ENCODE data around the gene THAP6. TPM values are rescaled to one million over a fixed set of nuclear protein-coding genes. Genes with fewer than 3 reads are reported as not detected.

Gene THAP6, protein sequence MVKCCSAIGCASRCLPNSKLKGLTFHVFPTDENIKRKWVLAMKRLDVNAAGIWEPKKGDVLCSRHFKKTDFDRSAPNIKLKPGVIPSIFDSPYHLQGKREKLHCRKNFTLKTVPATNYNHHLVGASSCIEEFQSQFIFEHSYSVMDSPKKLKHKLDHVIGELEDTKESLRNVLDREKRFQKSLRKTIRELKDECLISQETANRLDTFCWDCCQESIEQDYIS
- 22.8 TPM for total RNA-seq
- long read RNA-seq, transcript THAP6-201 (5 exons, 3,549 nt), result major isoform, 17 of 32 reads
- long read RNA-seq, transcript THAP6-202 (4 exons, 3,423 nt), result minor isoform, 7 of 32 reads
- long read RNA-seq, partial matches to known transcripts, result 0 of 32 reads
- long read RNA-seq, other reads (novel, unspliced or antisense), result 6 of 32 reads

DNA sequence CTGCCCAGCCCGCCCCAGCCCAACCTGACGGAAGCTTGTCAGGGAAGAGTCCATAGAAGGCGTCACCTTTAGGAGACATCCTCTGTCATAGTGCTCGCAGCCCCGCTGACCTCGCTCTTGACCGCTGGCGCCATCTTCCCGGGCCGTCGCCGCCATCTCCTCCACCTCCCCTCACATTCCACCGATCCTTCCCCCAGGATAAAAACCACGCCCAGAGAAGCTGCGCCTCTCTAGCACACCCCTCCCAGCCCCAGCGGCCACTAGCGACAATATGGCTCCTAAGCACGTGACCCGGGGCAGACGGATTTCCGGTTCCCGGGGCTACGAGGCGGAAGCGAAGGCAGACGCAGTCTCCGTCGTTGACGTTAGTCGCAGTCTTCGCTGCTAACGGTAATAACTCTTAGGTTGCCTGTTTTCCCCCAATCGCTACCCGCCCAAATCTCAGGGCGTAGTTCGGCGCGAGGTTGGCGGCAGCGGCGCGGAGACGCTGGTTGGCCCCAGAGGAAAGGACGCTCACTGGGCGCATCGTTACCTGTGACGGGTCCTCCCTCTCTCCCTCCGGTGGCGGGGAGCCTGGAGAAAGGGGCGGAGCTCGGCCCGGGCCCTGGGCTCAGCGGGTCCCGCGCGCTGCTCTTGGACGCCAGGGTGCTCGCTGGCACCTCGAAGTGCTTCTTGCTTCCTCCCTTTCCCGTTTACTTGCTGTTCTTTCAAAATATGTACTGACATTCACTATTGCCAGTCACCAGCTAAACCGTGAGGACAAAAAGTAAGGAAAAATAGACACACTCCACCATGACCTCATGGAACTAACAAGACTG is at the start of gene THAP6, which contains the start of gene RCHY1:
Gene THAP6 (plus strand): TSS at position 343 of the 818 bp plus-strand sequence. CDS start 980 bp downstream, outside the sequence.
Gene RCHY1 (minus strand): TSS at position 273 of the 818 bp plus-strand sequence. CDS start 117 bp downstream, at position 156.
- TF ChIP-seq, protein P1, sequence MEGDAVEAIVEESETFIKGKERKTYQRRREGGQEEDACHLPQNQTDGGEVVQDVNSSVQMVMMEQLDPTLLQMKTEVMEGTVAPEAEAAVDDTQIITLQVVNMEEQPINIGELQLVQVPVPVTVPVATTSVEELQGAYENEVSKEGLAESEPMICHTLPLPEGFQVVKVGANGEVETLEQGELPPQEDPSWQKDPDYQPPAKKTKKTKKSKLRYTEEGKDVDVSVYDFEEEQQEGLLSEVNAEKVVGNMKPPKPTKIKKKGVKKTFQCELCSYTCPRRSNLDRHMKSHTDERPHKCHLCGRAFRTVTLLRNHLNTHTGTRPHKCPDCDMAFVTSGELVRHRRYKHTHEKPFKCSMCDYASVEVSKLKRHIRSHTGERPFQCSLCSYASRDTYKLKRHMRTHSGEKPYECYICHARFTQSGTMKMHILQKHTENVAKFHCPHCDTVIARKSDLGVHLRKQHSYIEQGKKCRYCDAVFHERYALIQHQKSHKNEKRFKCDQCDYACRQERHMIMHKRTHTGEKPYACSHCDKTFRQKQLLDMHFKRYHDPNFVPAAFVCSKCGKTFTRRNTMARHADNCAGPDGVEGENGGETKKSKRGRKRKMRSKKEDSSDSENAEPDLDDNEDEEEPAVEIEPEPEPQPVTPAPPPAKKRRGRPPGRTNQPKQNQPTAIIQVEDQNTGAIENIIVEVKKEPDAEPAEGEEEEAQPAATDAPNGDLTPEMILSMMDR (IDR thresholded peaks at IDR 0.05; ENCODE audit: borderline replicate concordance), result no peak
- Histone ChIP-seq H3K27me3 (ENCODE audit: low read depth) (no peaks in the 10 kb centered on the region), H3K9me3 (replicated peaks) (no peaks in the 10 kb centered on the region), H3K4me1 (peaks cover 69% of the 10 kb centered on the region), H3K4me3 (peak within 1 kb of the TSS; percentile 89), H3K27ac (replicated peaks) (peak within 1 kb of the TSS; percentile 97), H3K36me3 (peaks cover 23% of the 10 kb centered on the region)
- intact Hi-C loops (cut with micrococcal nuclease), result no loop called here
- DNase-seq, result peak; percentile 95

DNA sequence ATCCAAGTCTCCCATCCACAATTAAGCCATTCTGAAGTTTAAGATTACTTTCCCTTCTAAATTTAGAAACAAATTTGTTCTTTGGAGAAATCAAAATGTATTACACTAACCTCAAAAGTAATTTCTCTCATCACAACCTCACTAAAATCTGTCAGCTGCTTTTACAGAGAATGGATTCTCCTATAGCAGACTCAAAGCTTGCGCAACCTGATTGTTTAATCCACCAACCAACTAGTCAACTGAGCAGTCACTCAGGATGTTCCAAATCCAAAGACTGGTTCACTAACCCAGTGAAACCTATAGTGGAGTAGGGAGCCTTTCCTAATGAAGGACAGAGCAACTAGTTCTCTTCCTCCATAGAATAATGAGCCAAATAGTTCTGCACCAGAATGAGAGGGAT is 44.4 kb upstream of the THAP6 start:
- intact Hi-C loops (cut with micrococcal nuclease), result loop anchor here (5.0 to 10.0 kb wide), 2 partner anchors 55 to 538 kb away; partner anchors contain the start of gene PARM1
- H3K27me3 ChIP-seq (ENCODE audit: low read depth), result no peaks in the 10 kb centered on the region

DNA sequence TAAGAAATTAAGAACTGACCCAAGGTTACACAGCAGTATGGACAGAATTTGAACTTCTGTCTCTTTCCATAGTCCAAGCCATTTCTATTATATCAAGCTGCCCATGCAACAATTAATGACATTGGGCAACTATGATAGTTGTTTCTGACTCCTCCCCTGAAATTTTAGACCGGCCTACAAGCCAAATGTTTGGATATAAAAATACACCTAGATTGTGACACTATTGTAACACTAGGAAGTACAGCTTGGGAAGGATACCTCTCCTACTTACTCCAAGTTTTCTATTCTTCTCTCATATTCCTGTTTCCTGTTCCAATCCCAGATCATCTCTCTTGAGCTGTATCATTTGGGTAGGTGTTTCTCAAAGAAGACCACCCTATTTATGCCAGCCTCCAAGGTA is 43.5 kb upstream of the THAP6 start:
- H3K27ac ChIP-seq (replicated peaks), result no peak overlapping the region
- intact Hi-C loops (cut with micrococcal nuclease), result loop anchor here (10.0 kb wide), 1 partner anchor 54 kb away; no protein-coding TSS in a partner anchor

More for the DNA sequence above, 44.4 kb upstream of the THAP6 start:
- Histone ChIP-seq H3K4me3 (no peak overlapping the region), H3K27ac (replicated peaks) (no peak overlapping the region), H3K9me3 (replicated peaks) (no peaks in the 10 kb centered on the region), H3K4me1 (peaks cover 12% of the 10 kb centered on the region), H3K36me3 (no peaks in the 10 kb centered on the region)
- TF ChIP-seq, protein P1 (IDR thresholded peaks at IDR 0.05; ENCODE audit: borderline replicate concordance), result no peak
- no peak for DNase-seq

DNA sequence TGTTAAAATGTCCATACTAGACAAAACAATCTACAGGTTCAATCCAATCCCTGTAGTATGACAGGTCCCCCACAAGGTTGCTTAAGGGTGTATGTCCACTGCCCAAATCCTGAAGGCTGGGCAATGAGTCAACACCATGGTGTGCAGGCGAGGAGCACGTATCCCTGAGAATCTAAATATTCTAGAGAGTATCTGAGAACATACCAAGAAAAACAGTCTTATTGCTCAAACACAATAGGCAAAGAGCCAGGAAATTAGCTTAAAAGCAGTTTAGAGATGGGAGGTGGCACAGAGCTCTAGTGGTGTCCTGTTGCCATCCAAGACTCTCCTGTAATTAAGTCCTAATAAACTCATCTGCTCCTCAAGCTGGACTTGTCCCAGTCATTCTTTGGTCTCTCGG is 37.1 kb upstream of the THAP6 start:
- Histone ChIP-seq H3K9me3 (replicated peaks) (peaks cover 6% of the 10 kb centered on the region), H3K36me3 (peaks cover 64% of the 10 kb centered on the region), H3K4me3 (no peak overlapping the region), H3K27ac (replicated peaks) (no peak overlapping the region), H3K27me3 (ENCODE audit: low read depth) (no peaks in the 10 kb centered on the region), H3K4me1 (peaks cover 3% of the 10 kb centered on the region)
- TF ChIP-seq, protein P1 (IDR thresholded peaks at IDR 0.05; ENCODE audit: borderline replicate concordance), result no peak
- DNase-seq, result no peak
- intact Hi-C loops (cut with micrococcal nuclease), result loop anchor here (10.0 kb wide), 1 partner anchor 48 kb away; no protein-coding TSS in a partner anchor

More for the DNA sequence above, 43.5 kb upstream of the THAP6 start:
- no peak for DNase-seq
- TF ChIP-seq, protein P1 (IDR thresholded peaks at IDR 0.05; ENCODE audit: borderline replicate concordance), result no peak
- no peaks in the 10 kb centered on the region for H3K9me3 ChIP-seq (replicated peaks)
- H3K4me1 ChIP-seq, result peaks cover 12% of the 10 kb centered on the region
- H3K36me3 ChIP-seq, result peaks cover 4% of the 10 kb centered on the region
- H3K27me3 ChIP-seq (ENCODE audit: low read depth), result no peaks in the 10 kb centered on the region
- no peak overlapping the region for H3K4me3 ChIP-seq

DNA sequence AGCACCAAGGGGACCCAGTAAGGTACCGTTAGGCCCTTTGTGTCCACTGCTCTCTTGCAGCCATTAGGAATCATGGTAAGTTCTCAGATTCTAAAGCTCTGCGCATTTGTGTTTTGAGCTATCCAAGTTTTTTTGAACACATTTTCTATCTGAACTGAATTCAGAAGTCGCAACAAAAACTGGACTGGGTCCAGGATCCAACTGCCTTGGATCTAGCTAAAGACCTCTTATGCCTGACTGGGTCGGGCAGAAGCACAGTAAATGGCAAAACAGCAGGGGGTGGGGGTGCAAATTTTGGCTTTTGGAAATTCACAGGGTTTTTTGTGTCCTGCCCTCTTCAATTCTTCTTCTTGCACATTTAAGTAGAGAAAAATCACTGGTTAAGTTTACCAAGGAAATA is 30.1 kb upstream of the THAP6 start:
- no peaks in the 10 kb centered on the region for H3K9me3 ChIP-seq (replicated peaks)
- peaks cover 86% of the 10 kb centered on the region for H3K36me3 ChIP-seq
- intact Hi-C loops (cut with micrococcal nuclease), result no loop called here
- no peak for DNase-seq
- H3K27me3 ChIP-seq (ENCODE audit: low read depth), result no peaks in the 10 kb centered on the region
- TF ChIP-seq, protein P1 (IDR thresholded peaks at IDR 0.05; ENCODE audit: borderline replicate concordance), result no peak
- no peaks in the 10 kb centered on the region for H3K4me1 ChIP-seq
- H3K27ac ChIP-seq (replicated peaks), result no peak overlapping the region
- H3K4me3 ChIP-seq, result no peak overlapping the region
